Measurements from ENCODE around the gene ABHD12. TPM values are rescaled to one million over a fixed set of nuclear protein-coding genes. Genes with fewer than 3 reads are reported as not detected.

The ABHD12 gene
- total and polyA plus RNA-seq, 10 of the 15 experiments (the other 5 are each of a cell fraction or from before 2014, with no cell fraction given): 1.5 to 61.8 (median 26.7) TPM

DNA sequence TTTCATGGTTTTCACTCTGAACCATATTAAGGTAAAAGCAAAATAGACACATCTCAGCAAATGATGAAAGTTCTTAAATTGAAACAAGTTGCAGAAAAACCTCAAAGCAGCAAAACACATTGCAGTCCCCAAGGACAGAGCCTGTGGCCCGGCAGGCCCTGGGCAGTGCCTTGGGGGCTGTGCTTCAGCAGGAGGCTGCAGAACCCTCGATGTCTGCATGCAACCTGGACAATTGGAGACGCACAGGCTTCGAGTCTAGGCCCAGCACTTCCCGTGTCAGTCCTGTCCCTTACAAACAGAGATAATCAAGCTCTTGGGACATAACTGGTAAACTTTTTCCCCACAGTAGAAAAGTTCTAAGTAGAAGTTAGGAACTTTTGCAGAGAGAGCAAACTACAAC is 133.5 kb downstream of the ABHD12 start:
- CTCF ChIA-PET: no interaction called here
- no peak overlapping the region for H3K4me3 ChIP-seq
- no peaks in the 10 kb centered on the region for H3K9me3 ChIP-seq (replicated peaks; ENCODE audit: control insufficient read depth, insufficient read depth, low read length)
- TF ChIP-seq, protein P1, sequence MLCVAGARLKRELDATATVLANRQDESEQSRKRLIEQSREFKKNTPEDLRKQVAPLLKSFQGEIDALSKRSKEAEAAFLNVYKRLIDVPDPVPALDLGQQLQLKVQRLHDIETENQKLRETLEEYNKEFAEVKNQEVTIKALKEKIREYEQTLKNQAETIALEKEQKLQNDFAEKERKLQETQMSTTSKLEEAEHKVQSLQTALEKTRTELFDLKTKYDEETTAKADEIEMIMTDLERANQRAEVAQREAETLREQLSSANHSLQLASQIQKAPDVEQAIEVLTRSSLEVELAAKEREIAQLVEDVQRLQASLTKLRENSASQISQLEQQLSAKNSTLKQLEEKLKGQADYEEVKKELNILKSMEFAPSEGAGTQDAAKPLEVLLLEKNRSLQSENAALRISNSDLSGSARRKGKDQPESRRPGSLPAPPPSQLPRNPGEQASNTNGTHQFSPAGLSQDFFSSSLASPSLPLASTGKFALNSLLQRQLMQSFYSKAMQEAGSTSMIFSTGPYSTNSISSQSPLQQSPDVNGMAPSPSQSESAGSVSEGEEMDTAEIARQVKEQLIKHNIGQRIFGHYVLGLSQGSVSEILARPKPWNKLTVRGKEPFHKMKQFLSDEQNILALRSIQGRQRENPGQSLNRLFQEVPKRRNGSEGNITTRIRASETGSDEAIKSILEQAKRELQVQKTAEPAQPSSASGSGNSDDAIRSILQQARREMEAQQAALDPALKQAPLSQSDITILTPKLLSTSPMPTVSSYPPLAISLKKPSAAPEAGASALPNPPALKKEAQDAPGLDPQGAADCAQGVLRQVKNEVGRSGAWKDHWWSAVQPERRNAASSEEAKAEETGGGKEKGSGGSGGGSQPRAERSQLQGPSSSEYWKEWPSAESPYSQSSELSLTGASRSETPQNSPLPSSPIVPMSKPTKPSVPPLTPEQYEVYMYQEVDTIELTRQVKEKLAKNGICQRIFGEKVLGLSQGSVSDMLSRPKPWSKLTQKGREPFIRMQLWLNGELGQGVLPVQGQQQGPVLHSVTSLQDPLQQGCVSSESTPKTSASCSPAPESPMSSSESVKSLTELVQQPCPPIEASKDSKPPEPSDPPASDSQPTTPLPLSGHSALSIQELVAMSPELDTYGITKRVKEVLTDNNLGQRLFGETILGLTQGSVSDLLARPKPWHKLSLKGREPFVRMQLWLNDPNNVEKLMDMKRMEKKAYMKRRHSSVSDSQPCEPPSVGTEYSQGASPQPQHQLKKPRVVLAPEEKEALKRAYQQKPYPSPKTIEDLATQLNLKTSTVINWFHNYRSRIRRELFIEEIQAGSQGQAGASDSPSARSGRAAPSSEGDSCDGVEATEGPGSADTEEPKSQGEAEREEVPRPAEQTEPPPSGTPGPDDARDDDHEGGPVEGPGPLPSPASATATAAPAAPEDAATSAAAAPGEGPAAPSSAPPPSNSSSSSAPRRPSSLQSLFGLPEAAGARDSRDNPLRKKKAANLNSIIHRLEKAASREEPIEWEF (IDR thresholded peaks at IDR 0.05; ENCODE audit: insufficient replicate concordance, low read depth, low read length): no peak
- TF ChIP-seq ZNF384 (IDR thresholded peaks at IDR 0.05; ENCODE audit: borderline replicate concordance, low read depth, low read length): no peak
- TF ChIP-seq SMAD5 (IDR thresholded peaks at IDR 0.05; ENCODE audit: low read depth): no peak
- TF ChIP-seq SMAD1 (IDR thresholded peaks at IDR 0.05; ENCODE audit: low read depth, partially characterized antibody): no peak
- no peak for TF ChIP-seq KLF5 (IDR thresholded peaks at IDR 0.05; ENCODE audit: partially characterized antibody)
- no peak for TF ChIP-seq CEBPB (IDR thresholded peaks at IDR 0.05; ENCODE audit: borderline replicate concordance in 1 of 2, low read depth in 2 of 2, low read length in 2 of 2)
- TF ChIP-seq HDAC6 (IDR thresholded peaks at IDR 0.05; ENCODE audit: unreplicated experiment): no peak
- no peak overlapping the region for H3K27ac ChIP-seq (ENCODE audit: control insufficient read depth, insufficient read depth)
- no peak overlapping the region for H2AFZ ChIP-seq (ENCODE audit: control insufficient read depth, low read depth, low read length)
- no TSS peak for BruUV-seq (replicated peaks)
- RAD21 ChIA-PET (ENCODE audit: unreplicated experiment): no interaction called here
- H4K20me1 ChIP-seq (ENCODE audit: control insufficient read depth, insufficient read depth): no peaks in the 10 kb centered on the region
- in situ Hi-C loops (cut with MboI): loop anchor here (25.0 kb wide), 1 partner anchor 1895 kb away; the partner anchor contains the start of genes GZF1 and NXT1
- H3K27me3 ChIP-seq (replicated peaks in 1 of 2; ENCODE audit: control insufficient read depth in 2 of 2, insufficient read depth in 2 of 2, low read length in 1 of 2): no peaks in the 10 kb centered on the region
- no peak for ATAC-seq
- no peak for DNase-seq (ENCODE audit: low read depth, low spot score)
- POLR2A ChIA-PET: no interaction called here
- H3K4me2 ChIP-seq (ENCODE audit: control insufficient read depth, insufficient read depth): no peak overlapping the region
- peaks cover 14% of the 10 kb centered on the region for H3K4me1 ChIP-seq (ENCODE audit: control insufficient read depth, insufficient read depth, low read length)
- H3K79me2 ChIP-seq (ENCODE audit: control insufficient read depth, insufficient read depth, low read length): peaks cover 2% of the 10 kb centered on the region
- no peak for FAIRE-seq
- peaks cover 2 to 5% of the 10 kb centered on the region in 2 experiments; a peak in 3 of 4 replicates for H3K36me3 ChIP-seq (ENCODE audit: control insufficient read depth in 2 of 2, insufficient read depth in 2 of 2, low read length in 1 of 2)
- SMC1A ChIA-PET (ENCODE audit: uncharacterized antibody, unreplicated experiment): no interaction called here
- no peak overlapping the region for H3K9ac ChIP-seq (ENCODE audit: control insufficient read depth, insufficient read depth, low read length)
- WGBS (ENCODE audit: insufficient coverage, insufficient replicate concordance, low lambda C conversion rate, missing lambda C conversion rate): 77% methylated on average over 5 of the region's 5 CpGs
- intact Hi-C loops (cut with micrococcal nuclease; ENCODE audit: unreplicated experiment): no loop called here
